ENCODE measurements around the gene PARVG.

DNA sequence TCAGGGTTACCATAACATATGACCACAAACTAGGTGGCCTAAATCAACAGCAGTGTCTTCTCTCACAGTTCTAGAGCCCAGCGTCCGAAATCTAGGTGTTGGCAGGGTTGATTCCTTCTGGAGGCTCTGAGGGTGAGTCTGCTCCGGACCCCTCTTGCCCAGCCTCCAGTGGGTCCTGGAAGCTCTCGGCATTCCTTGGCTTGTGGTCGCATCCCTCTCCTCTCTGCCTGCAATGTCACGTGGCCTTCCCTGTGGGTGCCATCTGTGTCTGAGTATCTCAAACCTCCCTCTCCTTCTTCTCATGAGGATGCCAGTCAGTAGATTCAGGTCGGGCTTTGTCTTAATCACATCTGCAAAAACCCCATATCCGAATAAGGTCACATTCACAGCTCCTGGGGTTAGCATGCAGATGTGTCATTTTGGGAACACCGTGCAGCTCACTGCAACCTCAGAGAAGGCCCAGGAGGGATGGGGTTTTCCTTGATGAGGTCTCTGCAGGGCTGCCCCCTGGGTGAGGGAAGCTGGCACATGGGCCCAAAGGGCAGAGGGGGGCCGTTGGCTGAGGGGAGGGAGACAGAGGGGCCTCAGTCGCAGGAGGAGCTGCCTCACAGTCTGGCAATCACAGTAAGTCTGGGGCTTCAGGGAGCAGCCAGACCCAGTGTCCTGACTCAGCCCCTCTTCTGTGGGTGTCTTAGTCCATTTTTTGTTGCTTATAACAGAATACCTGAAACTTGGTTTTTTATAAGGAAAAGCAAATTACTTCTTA is 41.2 kb downstream of the PARVG start:
- TF ChIP-seq RFX5 (IDR thresholded peaks at IDR 0.05; ENCODE audit: low read depth, low read length) (no peak), SUZ12 (IDR thresholded peaks at IDR 0.05; ENCODE audit: unreplicated experiment) (no peak), RELA (IDR thresholded peaks at IDR 0.05; ENCODE audit: borderline replicate concordance, partially characterized antibody) (no peak)
- TF ChIP-seq, protein P1, sequence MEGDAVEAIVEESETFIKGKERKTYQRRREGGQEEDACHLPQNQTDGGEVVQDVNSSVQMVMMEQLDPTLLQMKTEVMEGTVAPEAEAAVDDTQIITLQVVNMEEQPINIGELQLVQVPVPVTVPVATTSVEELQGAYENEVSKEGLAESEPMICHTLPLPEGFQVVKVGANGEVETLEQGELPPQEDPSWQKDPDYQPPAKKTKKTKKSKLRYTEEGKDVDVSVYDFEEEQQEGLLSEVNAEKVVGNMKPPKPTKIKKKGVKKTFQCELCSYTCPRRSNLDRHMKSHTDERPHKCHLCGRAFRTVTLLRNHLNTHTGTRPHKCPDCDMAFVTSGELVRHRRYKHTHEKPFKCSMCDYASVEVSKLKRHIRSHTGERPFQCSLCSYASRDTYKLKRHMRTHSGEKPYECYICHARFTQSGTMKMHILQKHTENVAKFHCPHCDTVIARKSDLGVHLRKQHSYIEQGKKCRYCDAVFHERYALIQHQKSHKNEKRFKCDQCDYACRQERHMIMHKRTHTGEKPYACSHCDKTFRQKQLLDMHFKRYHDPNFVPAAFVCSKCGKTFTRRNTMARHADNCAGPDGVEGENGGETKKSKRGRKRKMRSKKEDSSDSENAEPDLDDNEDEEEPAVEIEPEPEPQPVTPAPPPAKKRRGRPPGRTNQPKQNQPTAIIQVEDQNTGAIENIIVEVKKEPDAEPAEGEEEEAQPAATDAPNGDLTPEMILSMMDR (IDR thresholded peaks at IDR 0.05 in 2 of 3, conservative IDR thresholded peaks at IDR 0.05 in 1 of 3; ENCODE audit: control insufficient read depth in 2 of 3, extremely low read depth in 1 of 3, insufficient read depth in 1 of 3, low read depth in 3 of 3, low read length in 3 of 3), result no peak

All from GM12878 (cell line).